Duodenal mucosa (tissue), 2 donors: ENCODE measurements around the gene ZBTB46.
"Not testable (repeated sequence)": the region's sequence is repeated elsewhere in the genome, so short reads cannot be mapped to it uniquely, and the experiment has no call there.

Experiments
- H3K27ac ChIP-seq: one replicate; pipeline ENCODE4 v1.7.0; 2013; ENCODE audit warnings: low read depth, low read length
- H3K27me3 ChIP-seq, 2 donors: one replicate each; pipeline ENCODE4 v1.7.0; 2013; ENCODE audit warnings: low read length in 2 of 2, control low read depth in 1 of 2; ENCODE audit not compliant: insufficient read depth in 2 of 2, control insufficient read depth in 1 of 2
- H3K36me3 ChIP-seq, 2 donors: one replicate each; pipeline ENCODE4 v1.7.0; 2013; ENCODE audit warnings: low read length in 2 of 2, control low read depth in 1 of 2; ENCODE audit not compliant: insufficient read depth in 2 of 2, control insufficient read depth in 1 of 2
- H3K4me1 ChIP-seq, 2 donors: one replicate each; pipeline ENCODE4 v1.7.0; 2013; ENCODE audit warnings: low read length in 2 of 2, control low read depth in 1 of 2; ENCODE audit not compliant: insufficient read depth in 2 of 2, control insufficient read depth in 1 of 2
- H3K4me3 ChIP-seq, 2 donors: one replicate each; pipeline ENCODE4 v1.7.0; 2013; ENCODE audit warnings: low read length in 2 of 2, low read depth in 1 of 2
- H3K9ac ChIP-seq, 2 donors: one replicate each; pipeline ENCODE4 v1.7.0; 2013; ENCODE audit warnings: low read length in 2 of 2, low read depth in 1 of 2
- H3K9me3 ChIP-seq, 2 donors: one replicate each; pipeline ENCODE4 v1.7.0; 2013; ENCODE audit warnings: low read length in 2 of 2, control low read depth in 1 of 2; ENCODE audit not compliant: control insufficient read depth in 1 of 2

The ZBTB46 gene

DNA sequence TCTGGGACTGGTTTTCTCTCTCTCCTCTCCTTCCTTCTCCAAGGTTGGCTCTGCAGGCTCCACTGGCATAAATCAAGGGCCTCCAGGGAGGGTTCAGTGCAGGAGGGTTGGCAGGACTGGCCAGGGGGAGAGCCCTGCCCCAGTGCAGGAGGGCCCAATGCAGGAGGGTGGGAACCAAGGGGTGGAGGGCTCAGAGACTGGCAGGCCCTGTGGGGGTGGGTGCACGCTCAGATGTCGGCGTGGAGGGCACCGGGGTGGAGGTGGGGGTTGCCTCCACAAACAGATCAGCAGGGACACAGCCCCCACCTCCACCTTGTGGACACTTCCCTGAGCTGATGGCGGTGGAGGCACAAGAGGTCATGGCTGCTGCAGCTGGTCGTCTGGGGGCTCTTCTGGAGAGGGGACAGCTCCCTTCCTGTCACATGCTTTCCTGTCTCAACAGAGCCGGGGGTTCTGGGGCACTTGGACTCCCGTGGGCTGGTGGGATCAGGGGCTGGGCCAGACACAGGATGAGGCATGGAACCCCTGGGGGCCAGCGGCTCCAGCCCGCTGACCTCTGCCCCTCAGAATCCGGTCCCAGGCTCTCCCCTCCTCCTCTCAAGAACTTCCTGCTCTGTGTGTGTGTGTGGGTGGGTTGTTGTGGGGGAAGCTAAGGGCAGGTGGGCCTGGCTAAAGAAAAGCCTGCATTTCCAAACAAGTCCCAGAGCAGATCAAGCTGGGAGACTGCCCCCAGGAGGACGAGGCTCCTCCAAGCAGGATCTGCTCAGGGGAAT, 27.5 kb upstream of the ZBTB46 start:
- Histone ChIP-seq H3K9ac (no peak overlapping the region), H3K9me3 (no peaks in the 10 kb centered on the region), H3K27ac (peak overlapping the region; percentile 25), H3K27me3 (peaks cover 23% of the 10 kb centered on the region in 2 donors), H3K4me3 (no peak overlapping the region), H3K4me1 (peaks cover 30 to 43% of the 10 kb centered on the region in 2 donors), H3K36me3 (peaks cover 4 to 13% of the 10 kb centered on the region in 2 donors)

DNA sequence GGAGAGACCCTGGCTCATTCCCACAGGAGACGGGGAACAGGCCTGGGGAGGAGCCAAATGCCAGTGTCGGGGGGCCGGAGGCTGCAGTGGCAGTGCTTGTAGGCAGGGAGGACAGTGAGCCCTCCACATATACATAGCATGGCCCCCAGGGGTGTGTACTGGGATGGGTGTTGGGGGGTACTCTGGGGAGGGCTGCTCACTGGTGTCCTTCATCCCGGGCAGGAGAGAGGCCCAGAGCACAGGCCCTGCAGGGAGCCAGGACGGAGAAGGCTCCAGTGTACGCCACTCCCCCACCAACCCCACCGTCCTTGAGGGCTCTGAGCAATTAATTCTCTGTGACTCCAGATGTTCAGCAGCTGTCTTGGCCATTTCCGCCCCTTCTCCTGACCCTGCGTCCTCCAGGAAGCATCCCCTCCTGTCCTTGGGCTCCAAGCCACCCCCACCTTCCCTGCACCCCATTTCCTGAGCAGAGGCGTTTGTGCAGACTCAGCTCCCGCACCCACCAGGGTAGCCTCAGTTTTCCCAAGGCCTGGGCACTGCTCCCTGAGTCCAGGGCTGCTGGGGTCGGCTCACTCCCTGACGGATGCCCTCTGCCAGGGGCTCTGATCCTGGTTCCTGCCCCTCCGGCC, 26.8 kb upstream of the ZBTB46 start:
- H3K27me3 ChIP-seq: peaks cover 23 to 24% of the 10 kb centered on the region in 2 donors
- H3K4me1 ChIP-seq: peaks cover 24 to 40% of the 10 kb centered on the region in 2 donors
- no peaks in the 10 kb centered on the region for H3K9me3 ChIP-seq

DNA sequence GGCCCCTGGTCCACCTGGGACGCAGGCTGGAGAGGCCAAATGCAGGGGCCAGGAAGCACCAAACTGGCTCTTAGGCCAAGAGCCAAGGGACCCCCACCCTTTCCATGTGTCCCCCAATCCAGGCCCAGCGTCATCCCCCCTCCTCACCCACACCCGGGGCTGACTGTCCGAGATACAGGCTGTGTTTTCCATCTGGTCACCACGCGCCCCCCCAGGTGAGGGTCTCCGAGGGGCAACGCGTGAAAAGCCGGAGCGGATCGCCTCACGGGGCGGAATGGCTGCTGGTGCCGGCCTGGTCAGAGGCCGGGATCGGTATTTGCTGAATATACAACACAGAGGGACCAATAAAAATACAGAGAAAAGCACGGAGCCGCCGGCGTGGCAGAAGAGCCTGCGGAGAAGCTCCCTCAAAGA, 25.0 kb upstream of the ZBTB46 start:
- Histone ChIP-seq H3K4me3 (no peak overlapping the region), H3K27ac (no peak overlapping the region), H3K4me1 (peaks cover 24 to 40% of the 10 kb centered on the region in 2 donors), H3K9ac (no peak overlapping the region), H3K27me3 (peaks cover 23 to 24% of the 10 kb centered on the region in 2 donors), H3K36me3 (peaks cover 0 to under 1% of the 10 kb centered on the region in 2 donors), H3K9me3 (no peaks in the 10 kb centered on the region)

More for the DNA sequence above, 26.8 kb upstream of the ZBTB46 start:
- Histone ChIP-seq H3K27ac (peak overlapping the region; percentile 25), H3K36me3 (peaks cover 4 to 13% of the 10 kb centered on the region in 2 donors), H3K4me3 (no peak overlapping the region), H3K9ac (no peak overlapping the region)

DNA sequence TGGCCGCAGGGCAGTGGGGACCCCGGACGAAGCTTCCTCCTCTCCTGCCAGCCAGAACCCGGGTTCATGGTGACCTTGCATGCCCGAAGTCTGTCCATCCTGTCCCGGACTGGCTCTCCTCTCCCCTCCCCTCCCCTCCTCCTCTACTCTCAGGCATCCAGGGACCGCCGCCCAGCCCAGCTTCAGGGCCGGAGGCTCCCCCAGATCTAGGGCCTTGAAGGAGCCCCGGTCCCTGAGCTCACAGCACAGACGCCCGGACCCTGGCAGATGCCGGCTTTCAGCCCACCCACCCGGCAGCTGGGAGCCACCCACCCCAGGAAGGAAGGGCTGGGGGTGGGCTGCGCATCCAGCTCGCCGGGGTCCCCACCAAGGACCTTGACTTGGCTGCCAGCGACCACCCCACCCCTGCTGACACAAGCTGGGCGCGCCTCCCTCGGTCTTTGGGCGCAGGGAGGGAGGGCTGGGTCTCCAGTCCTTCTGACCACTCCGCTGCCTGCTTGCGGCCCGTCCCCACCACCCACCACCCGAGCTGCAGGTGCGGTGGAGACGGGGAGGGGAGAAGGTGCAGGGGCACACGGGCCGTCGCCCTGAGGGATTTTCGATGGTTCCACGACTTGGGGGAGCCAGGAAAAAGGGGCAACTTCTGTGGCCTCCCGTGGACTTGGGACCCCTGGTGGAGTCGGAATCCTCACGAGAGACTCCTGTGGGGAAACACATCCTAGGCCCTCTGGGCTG, 24.5 kb upstream of the ZBTB46 start:
- Histone ChIP-seq H3K4me1 (peaks cover 24 to 40% of the 10 kb centered on the region in 2 donors), H3K9me3 (peaks cover 0 to under 1% of the 10 kb centered on the region in 2 donors), H3K9ac (no peak overlapping the region), H3K27ac (no peak overlapping the region), H3K4me3 (no peak overlapping the region), H3K27me3 (peaks cover 23 to 24% of the 10 kb centered on the region in 2 donors), H3K36me3 (no peaks in the 10 kb centered on the region)

DNA sequence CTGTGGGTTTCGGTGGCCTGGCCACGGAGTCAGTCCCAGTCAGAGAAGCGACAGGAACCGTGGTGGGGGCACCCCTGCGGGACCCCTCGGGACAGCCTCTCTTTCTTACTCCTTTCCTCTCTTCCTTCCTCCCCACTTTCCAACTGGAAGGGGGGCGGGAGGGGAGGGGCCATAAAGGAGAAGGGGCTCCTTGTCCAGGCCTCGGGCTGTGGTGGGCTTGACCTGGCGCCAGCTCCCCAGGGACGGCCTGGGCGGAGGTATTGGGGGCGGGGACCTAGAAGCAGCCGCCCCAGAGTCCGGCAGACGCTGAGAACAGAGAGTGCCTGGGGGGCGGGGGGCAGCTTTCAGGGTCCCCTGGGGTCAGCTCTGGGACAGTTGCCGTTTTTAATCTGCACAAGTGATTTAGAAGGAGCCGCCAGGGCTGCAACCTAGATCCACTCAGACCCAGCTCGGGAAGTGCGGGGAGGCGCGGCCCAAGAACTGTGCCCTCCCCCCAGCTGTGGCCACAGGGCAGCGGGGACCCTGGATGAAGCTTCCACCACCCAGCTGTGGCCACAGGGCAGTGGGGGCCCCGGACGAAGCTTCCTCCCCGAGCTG, 23.8 kb upstream of the ZBTB46 start:
- Histone ChIP-seq H3K27me3 (peaks cover 23 to 24% of the 10 kb centered on the region in 2 donors), H3K9ac (no peak overlapping the region), H3K9me3 (peaks cover 0 to 2% of the 10 kb centered on the region in 2 donors)

DNA sequence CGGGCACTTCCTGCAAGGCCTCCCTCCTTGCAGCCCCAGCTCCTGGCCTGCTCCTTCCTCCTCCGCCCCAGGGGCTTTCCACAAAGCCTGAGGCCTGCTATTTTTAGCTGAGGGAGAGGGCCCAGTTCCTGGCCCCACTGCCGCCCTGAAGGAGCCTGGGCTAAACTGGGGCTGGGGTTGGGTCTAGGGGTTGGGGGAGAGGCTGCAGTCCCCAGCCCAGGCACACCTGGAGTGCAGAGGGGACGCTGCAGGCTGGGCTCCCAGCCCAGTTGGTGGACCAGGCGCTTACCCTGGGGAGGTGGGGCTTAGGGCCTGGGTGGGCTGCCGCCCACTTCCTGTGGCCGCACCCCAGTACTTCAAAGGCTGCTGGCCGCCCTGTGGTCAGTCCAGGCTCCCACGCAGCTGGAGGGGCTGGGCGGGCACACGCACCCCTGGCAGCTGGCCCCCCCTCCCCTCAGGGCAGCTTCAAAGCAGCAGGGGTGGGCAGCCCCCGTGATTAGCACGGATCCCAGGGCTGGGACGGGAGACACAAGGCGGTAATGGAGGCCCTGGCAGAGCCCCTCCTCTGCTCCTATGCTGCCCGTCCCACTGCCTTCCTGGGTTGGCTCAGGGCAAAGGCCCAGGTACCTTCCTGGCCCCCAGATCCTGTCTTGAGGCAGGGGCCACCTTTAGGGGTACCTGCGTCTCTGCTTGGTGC, 23.2 kb upstream of the ZBTB46 start:
- Histone ChIP-seq H3K4me1 (peaks cover 20 to 35% of the 10 kb centered on the region in 2 donors), H3K9me3 (peaks cover 0 to 2% of the 10 kb centered on the region in 2 donors), H3K9ac (no peak overlapping the region), H3K4me3 (no peak overlapping the region), H3K27ac (peak overlapping the region; percentile 42), H3K27me3 (peaks cover 23 to 24% of the 10 kb centered on the region in 2 donors), H3K36me3 (no peaks in the 10 kb centered on the region)

More for the DNA sequence above, 23.8 kb upstream of the ZBTB46 start:
- Histone ChIP-seq H3K4me1 (peaks cover 24 to 40% of the 10 kb centered on the region in 2 donors), H3K27ac (peak overlapping the region; percentile 42), H3K4me3 (no peak overlapping the region), H3K36me3 (no peaks in the 10 kb centered on the region)

DNA sequence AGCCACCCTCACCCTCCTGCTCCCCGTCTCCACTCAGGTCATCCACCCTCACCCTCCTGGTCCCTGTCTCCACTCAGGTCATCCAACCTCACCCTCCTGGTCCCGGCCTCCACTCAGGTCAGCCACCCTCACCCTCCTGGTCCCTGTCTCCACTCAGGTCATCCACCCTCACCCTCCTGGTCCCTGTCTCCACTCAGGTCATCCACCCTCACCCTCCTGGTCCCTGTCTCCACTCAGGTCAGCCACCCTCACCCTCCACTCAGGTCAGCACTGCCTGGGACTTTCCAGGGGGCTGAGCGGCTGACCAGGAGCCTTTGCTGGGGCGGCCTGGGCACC, 22.6 kb upstream of the ZBTB46 start:
- not testable (repeated sequence) for H3K4me3 ChIP-seq, H3K36me3 ChIP-seq, H3K27ac ChIP-seq, H3K9ac ChIP-seq, H3K9me3 ChIP-seq
- Histone ChIP-seq H3K27me3 (peaks cover 20 to 24% of the 10 kb centered on the region in 2 donors), H3K4me1 (peaks cover 14 to 31% of the 10 kb centered on the region in 2 donors)

DNA sequence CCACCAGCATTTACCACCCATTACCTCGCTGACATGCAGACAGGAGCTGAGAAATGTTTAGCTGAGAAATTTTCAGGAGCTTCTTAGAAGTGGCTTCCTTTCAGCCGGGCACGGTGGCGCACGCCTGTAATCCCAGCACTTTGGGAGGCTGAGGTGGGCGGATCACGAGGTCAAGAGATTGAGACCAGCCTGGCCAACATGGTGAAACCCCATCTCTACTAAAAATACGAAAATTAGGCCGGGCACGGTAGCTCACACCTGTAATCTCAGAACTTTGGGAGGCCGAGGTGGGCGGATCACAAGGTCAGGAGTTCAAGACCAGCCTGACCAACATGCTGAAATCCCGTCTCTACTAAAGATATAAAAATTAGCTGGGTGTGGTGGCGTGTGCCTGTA, 20.5 kb upstream of the ZBTB46 start:
- Histone ChIP-seq H3K4me1 (peaks cover 0 to 20% of the 10 kb centered on the region in 2 donors), H3K27me3 (peaks cover 24 to 26% of the 10 kb centered on the region in 2 donors)
- not testable (repeated sequence) for H3K4me3 ChIP-seq, H3K9ac ChIP-seq, H3K9me3 ChIP-seq, H3K36me3 ChIP-seq, H3K27ac ChIP-seq

DNA sequence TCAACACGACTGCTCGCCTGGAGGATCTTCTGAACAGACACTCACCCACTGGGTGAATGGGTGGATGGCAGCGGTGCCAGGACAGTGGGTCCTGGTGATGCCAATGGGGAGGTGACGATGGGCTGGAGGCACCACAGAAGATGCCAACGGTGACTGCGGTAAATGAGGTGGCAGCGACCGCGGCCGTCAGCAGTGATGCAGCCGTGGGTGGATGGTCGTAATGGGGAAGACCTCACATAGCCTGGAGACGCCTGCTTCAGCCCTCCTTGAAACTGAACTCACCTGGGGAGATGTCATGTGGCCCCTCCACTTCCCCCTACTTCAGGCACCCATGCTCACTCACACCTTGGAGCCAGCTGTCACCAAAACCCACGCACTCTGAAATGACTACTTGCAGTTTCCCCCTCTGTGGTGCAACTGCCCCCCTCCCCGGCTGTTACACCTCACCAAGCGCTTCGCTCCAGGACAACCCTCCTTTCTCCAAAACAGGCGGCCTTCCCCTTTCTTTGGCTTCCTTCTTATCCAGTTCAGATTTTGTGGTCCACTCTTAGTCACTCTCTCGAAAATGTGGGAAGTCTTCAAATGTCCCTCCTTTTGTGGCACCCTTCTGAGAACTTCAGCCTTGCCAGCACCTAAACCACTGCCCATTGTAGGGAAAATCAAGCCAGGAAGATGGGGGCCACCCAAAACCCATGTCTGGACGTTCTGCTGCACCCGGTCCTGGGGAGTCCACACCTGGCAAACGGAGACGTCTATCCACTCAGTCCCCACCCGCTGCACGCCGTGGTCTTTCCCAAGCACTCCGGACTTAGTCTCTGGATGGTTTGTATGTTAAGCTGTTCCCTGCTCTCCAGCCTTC, 19.9 kb upstream of the ZBTB46 start:
- Histone ChIP-seq H3K4me3 (no peak overlapping the region), H3K9me3 (peaks cover 0 to 2% of the 10 kb centered on the region in 2 donors), H3K9ac (no peak overlapping the region), H3K27me3 (peaks cover 27% of the 10 kb centered on the region in 2 donors), H3K36me3 (no peaks in the 10 kb centered on the region), H3K27ac (no peak overlapping the region), H3K4me1 (peaks cover 0 to 20% of the 10 kb centered on the region in 2 donors)
